Activated CD4-positive, alpha-beta memory T cell treated with anti-CD3 and anti-CD28 coated beads for 36 hours (primary cell): ENCODE data around the gene SNAP25. TPM values are rescaled to one million over a fixed set of nuclear protein-coding genes. Genes with fewer than 3 reads are reported as not detected.

Experiments used
- CTCF ChIA-PET: fragments of 350-600 bp; sonication (Branson Sonifier 250); formaldehyde crosslinking; loops from one replicate; lab custom pipeline; 2021; ENCODE audit warnings: antibody characterized with exemption, inconsistent platforms; lab: Charles Lee
- POLR2A ChIA-PET: fragments of 350-600 bp; sonication (Branson Sonifier 250); formaldehyde crosslinking; loops from one replicate; lab custom pipeline; 2021; ENCODE audit warnings: antibody characterized with exemption; lab: Charles Lee
- DNase-seq: peaks from one replicate; pipeline ENCODE4 v3.0.0-alpha.2; 2020
- H3K27ac Mint-ChIP-seq: one replicate; pipeline ENCODE4 v1.8.0; 2021; ENCODE audit warnings: mixed read lengths
- H3K27me3 Mint-ChIP-seq: one replicate; pipeline ENCODE4 v1.8.0; 2021; ENCODE audit warnings: mixed read lengths
- H3K36me3 Mint-ChIP-seq: one replicate; pipeline ENCODE4 v1.8.0; 2021; ENCODE audit warnings: mixed read lengths
- H3K4me1 Mint-ChIP-seq: one replicate; pipeline ENCODE4 v1.8.0; 2021; ENCODE audit warnings: low read depth, mixed read lengths
- H3K4me3 Mint-ChIP-seq: one replicate; pipeline ENCODE4 v1.8.0; 2021; ENCODE audit warnings: mild to moderate bottlenecking, mixed read lengths
- H3K9me3 Mint-ChIP-seq: one replicate; pipeline ENCODE4 v1.8.0; 2021; ENCODE audit warnings: mixed read lengths
- intact Hi-C: fragments of 100-400 bp; cut with micrococcal nuclease; formaldehyde crosslinking; loops from one replicate; pipeline ENCODE4 v1.15.1; 2023
- total RNA-seq, 2 experiments: library from RNA; stranded (reverse); gene quantifications; one replicate each; pipeline ENCODE4 v1.2.3, GENCODE V29; 2021

The SNAP25 gene
- total RNA-seq, 2 experiments from 2014 or later, result 0.63 to 0.67 TPM

DNA sequence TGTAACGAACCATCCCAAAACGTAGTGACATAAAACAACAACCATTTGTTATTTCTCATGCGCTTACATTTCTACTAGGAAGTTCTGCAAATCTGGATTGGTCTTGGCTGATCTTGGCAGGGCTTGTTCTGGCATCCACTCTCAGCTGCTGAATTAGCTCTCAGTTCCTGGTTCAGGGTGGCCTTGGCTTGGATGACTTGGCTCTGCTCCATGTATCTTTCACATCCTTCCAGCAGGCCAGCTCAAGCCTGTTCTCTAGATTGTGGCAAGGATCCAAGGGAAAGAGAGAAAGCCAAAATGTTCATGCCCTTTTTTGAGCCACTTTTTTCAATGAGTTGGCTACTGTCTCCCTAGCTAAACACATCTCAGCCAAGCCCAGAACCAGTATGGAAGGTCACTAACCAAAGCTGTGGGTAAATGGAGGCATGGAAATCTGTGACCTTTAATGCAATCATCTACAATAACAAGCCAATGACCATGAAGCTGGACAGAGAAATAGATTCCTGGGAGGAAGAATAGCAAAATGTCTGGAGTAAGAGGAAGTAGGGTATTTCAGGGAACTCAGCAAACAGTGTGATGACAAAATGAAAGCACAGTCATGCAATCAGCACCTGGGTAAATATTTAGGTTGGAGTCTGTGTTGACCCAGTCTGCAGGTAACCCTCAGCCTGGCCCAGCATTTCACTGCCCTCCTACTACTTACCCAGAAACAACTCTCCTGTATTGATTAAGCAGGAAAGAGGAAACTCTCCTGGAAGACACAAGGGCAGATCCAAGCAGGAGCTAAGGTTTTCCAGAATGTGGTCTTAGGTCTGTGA is 32.7 kb upstream of the SNAP25 start:
- H3K4me3 Mint-ChIP-seq, result no peak overlapping the region
- CTCF ChIA-PET, result no interaction called here
- H3K27ac Mint-ChIP-seq, result no peak overlapping the region
- intact Hi-C loops, result no loop called here
- H3K4me1 Mint-ChIP-seq, result no peaks in the 10 kb centered on the region
- H3K9me3 Mint-ChIP-seq, result peaks cover 10% of the 10 kb centered on the region
- POLR2A ChIA-PET, result no interaction called here
- no peaks in the 10 kb centered on the region for H3K36me3 Mint-ChIP-seq
- DNase-seq, result no peak
- H3K27me3 Mint-ChIP-seq, result peaks cover 3% of the 10 kb centered on the region

DNA sequence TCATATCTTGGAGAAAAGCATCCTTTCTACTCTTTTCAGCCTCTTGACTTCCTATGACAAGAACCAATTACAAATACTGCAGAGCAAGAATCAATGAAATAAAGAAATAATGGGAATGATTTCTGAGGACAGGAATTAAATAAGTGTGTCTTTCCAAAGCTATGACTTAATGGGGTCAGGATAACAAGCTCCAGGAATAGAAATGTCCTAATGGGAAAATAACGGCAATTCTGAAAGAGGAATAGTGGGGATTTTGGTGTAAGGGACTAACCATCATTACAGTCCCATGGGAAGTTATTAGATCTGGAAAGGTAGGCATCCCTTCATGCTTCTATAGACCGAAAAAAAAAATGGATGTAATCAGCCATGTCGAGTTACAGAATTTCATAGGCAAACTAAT is 28.2 kb upstream of the SNAP25 start:
- H3K27ac Mint-ChIP-seq, result no peak overlapping the region
- ChIA-PET CTCF (no interaction called here), POLR2A (no interaction called here)
- H3K9me3 Mint-ChIP-seq, result peaks cover 7% of the 10 kb centered on the region
- H3K4me1 Mint-ChIP-seq, result no peaks in the 10 kb centered on the region
- no peak overlapping the region for H3K4me3 Mint-ChIP-seq
- H3K36me3 Mint-ChIP-seq, result no peaks in the 10 kb centered on the region
- peaks cover 9% of the 10 kb centered on the region for H3K27me3 Mint-ChIP-seq
- intact Hi-C loops, result no loop called here
- no peak for DNase-seq

DNA sequence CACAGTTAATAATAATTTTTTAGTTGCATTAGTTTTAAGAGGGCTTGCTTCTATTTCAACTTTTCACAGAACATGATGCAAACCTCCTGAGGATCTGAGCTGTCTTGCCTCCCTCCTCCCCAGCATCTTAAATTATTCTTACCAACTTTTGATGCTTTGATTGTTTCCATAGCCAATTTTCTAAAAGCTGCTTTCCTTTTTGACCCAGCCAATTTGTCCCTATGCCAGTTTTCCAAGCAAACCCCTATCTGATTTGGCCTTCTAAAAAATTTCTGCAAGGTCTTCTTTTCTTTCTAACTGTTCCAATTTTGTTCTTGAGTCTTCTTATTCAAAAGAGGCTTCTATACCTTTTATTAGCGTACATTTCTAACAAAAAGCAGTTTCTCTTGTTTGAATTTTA is 26.5 kb upstream of the SNAP25 start:
- no peak for DNase-seq
- Mint-ChIP-seq H3K36me3 (no peaks in the 10 kb centered on the region), H3K9me3 (no peaks in the 10 kb centered on the region), H3K4me3 (no peak overlapping the region), H3K4me1 (no peaks in the 10 kb centered on the region), H3K27ac (no peak overlapping the region), H3K27me3 (peaks cover 6% of the 10 kb centered on the region)
- ChIA-PET CTCF (no interaction called here), POLR2A (no interaction called here)
- intact Hi-C loops, result no loop called here

DNA sequence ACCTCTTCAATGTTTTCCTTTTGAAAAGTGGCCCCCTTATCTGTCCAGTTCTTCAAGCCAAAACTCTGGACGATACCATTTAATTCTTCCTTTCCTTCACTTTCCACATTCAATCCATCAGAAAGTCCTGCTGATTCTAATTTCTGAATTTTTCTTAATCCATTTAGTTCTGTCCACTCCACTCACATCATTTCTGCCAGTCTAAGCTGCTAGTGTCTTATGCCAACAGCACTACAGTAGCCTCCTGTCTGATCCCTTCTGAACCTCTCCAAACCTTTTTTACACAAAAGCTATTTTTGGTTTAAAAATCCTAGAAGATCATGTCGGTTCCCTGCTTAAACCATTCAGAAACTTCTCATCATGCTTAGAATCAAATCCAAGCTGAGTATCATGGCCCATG is 24.5 kb upstream of the SNAP25 start:
- DNase-seq, result no peak
- Mint-ChIP-seq H3K9me3 (no peaks in the 10 kb centered on the region), H3K27me3 (peaks cover 10% of the 10 kb centered on the region), H3K4me3 (no peak overlapping the region), H3K27ac (no peak overlapping the region), H3K4me1 (no peaks in the 10 kb centered on the region), H3K36me3 (no peaks in the 10 kb centered on the region)
- ChIA-PET CTCF (no interaction called here), POLR2A (no interaction called here)
- intact Hi-C loops, result no loop called here

DNA sequence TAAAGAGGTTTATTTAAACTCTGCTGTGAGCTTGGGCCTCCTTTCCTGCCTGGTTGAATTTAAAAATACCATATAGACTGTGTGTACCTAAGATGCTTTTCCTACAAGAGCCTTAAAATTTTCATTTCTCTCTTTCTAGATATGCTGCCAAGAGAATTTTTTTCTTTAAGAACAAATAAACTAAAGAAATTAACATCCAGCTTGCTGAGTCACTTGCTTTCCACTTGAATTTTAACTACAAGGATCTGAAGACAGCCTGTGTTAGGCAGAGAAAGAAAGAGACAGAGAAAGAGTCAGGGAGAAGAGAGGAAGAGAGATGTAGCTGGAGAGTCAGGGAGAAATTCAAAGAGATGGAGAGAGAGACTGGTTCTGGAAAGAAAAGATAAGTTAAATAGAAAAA is 18.3 kb upstream of the SNAP25 start:
- H3K27ac Mint-ChIP-seq, result no peak overlapping the region
- no peaks in the 10 kb centered on the region for H3K4me1 Mint-ChIP-seq
- ChIA-PET CTCF (no interaction called here), POLR2A (no interaction called here)
- H3K36me3 Mint-ChIP-seq, result no peaks in the 10 kb centered on the region
- peaks cover 2% of the 10 kb centered on the region for H3K9me3 Mint-ChIP-seq
- DNase-seq, result no peak
- H3K4me3 Mint-ChIP-seq, result no peak overlapping the region
- intact Hi-C loops, result no loop called here
- H3K27me3 Mint-ChIP-seq, result peaks cover 4% of the 10 kb centered on the region

DNA sequence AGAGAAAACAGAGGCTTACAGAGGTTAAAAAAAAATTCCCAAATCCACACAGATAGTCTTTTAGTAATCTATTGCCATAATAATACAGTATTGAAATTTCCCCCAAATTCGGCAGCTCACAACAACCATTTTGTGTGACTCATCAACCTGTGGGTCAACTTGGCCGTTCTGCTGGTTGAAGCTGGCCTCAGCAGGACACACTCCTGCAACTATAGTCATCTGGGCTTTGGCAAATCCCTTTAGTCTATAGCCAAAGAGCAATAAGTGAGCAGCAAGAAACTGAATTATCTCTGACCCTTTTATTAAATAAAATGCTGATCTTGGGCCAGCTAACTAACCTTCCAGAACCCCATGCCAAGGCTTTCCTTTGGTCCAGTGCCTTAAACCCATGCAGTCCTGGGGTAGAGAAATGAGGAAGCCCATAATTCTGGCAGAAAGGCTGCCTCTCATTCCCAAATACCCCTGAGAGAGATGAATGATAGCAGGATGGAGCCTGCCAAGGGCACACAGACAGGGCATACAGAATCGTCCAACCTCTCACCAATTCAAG is 17.2 kb upstream of the SNAP25 start:
- ChIA-PET POLR2A (no interaction called here), CTCF (no interaction called here)
- H3K9me3 Mint-ChIP-seq, result peaks cover 2% of the 10 kb centered on the region
- intact Hi-C loops, result no loop called here
- peaks cover 4% of the 10 kb centered on the region for H3K27me3 Mint-ChIP-seq
- no peak for DNase-seq
- no peaks in the 10 kb centered on the region for H3K36me3 Mint-ChIP-seq
- no peaks in the 10 kb centered on the region for H3K4me1 Mint-ChIP-seq
- H3K27ac Mint-ChIP-seq, result no peak overlapping the region
- no peak overlapping the region for H3K4me3 Mint-ChIP-seq

DNA sequence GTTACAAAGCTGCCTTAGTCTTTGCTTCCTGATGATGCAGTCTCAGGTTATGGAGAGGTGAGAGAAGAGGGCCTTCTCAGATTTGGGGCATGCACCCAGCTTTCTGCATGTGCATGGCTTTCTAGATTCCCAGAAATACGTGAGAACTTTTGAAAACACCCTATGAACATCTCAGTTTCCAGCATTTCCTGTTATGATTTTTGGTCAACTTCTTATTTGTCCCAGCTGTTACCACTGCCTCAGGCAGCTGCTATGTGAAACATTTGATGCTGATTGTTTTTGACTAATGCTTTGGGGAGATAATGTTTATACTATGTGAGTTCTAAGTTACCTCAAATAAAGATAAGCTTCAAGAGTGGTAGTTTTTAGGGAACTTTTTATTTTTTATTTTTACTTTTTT is 9.5 kb upstream of the SNAP25 start:
- H3K4me3 Mint-ChIP-seq, result no peak overlapping the region
- DNase-seq, result no peak
- H3K27ac Mint-ChIP-seq, result no peak overlapping the region
- ChIA-PET POLR2A (no interaction called here), CTCF (no interaction called here)
- no peaks in the 10 kb centered on the region for H3K36me3 Mint-ChIP-seq
- peaks cover 10% of the 10 kb centered on the region for H3K27me3 Mint-ChIP-seq
- H3K4me1 Mint-ChIP-seq, result no peaks in the 10 kb centered on the region
- intact Hi-C loops, result no loop called here
- H3K9me3 Mint-ChIP-seq, result no peaks in the 10 kb centered on the region

DNA sequence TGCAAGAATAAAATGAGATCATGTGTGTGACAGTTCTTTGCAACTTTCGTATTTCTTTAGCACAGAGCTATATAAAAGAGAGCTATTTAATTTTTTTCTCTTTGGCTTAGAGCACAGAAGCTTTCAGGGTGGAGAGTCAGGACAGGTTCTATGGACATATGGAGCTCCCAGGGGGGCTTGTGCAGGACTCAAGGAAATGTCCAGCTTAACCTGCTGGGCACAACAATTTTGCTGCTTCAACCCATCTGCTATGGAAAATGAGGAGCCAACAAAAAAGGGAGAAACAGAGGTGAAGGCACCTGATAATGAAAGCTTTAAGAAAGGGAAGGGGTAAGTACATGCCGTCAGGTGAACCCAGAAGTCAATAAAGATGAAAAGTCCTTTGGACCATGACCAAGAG is 5.1 kb upstream of the SNAP25 start:
- peaks cover 9% of the 10 kb centered on the region for H3K4me1 Mint-ChIP-seq
- ChIA-PET POLR2A (no interaction called here), CTCF (no interaction called here)
- H3K4me3 Mint-ChIP-seq, result no peak overlapping the region
- intact Hi-C loops, result loop anchor here (10.0 kb wide), 1 partner anchor 119 kb away; no protein-coding TSS in a partner anchor
- H3K27me3 Mint-ChIP-seq, result peaks cover 23% of the 10 kb centered on the region
- peaks cover 4% of the 10 kb centered on the region for H3K9me3 Mint-ChIP-seq
- DNase-seq, result no peak
- H3K27ac Mint-ChIP-seq, result no peak overlapping the region
- no peaks in the 10 kb centered on the region for H3K36me3 Mint-ChIP-seq

DNA sequence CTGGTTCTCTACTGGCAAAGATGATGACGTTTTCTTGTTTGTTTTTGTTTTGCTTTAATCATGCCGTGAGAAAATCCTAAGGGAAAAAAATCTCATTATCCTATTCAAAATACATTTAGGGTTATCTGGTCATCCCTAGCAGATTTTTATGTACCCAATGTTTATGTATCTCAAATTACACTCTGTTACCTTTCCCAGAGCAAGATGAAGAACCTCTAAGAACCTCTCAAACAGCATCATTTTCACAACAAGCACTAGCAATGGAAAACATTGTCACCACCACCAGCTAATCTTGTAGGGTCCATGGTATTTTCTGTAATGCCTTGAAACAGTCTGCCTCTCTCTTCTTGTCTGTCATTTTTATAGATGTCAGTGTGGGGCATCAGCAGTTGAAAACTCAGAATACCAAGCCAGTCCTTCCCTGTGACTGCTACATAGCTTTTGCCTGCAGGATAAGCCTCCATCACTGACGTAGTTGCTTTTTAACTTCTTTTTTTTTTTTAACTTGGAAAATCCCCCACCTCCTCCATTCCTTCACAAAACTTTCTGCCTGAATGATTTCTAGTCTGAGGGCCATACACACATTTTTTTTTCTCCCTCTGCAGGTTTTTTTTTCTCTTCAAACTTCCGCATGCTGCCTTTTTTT is 2.4 kb upstream of the SNAP25 start:
- peaks cover 4% of the 10 kb centered on the region for H3K9me3 Mint-ChIP-seq
- ChIA-PET CTCF (no interaction called here), POLR2A (no interaction called here)
- peaks cover 37% of the 10 kb centered on the region for H3K27me3 Mint-ChIP-seq
- H3K27ac Mint-ChIP-seq, result no peak overlapping the region
- intact Hi-C loops, result loop anchor here (2.0 to 10.0 kb wide), 2 partner anchors 43 to 121 kb away; no protein-coding TSS in a partner anchor
- DNase-seq, result no peak
- H3K4me1 Mint-ChIP-seq, result peaks cover 15% of the 10 kb centered on the region
- no peaks in the 10 kb centered on the region for H3K36me3 Mint-ChIP-seq
- H3K4me3 Mint-ChIP-seq, result no peak overlapping the region

DNA sequence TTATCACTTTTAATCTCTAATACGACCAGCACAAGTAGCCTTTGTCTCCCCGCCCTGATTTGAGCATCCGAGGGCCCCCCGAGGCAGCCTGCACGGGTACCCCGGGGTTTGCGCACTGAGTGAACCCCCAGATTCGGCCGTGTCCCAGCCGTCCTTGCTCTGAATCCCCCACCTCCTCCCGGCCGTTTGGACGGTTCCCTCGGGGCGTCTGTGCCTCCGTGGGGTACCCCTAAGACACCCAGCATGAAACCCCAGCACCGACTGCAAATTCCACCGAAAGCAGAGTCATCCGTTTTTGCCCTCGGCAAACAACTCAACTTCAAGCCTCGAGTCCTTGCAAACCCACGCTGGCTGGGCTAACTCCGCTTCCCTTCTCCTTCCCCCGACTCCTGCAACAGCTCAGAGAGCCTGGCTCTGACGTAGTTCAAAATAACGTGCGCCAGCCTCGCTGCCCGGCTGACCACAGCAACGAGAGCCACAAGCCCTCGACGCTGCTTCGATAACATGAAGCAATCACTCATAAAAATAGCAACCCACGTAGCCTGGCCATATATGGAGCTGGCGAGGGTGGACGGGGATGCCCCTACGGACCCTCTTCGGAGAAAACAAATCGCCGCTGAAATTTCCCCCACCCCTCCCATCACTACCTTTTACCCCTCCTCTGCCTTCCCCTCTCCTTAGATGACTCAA is 764 bp upstream of the SNAP25 start:
- peaks cover 4% of the 10 kb centered on the region for H3K9me3 Mint-ChIP-seq
- peak; percentile 67 for DNase-seq
- H3K4me3 Mint-ChIP-seq, result peak overlapping the region; percentile 40
- no peaks in the 10 kb centered on the region for H3K36me3 Mint-ChIP-seq
- H3K27ac Mint-ChIP-seq, result peak overlapping the region; percentile 83
- peaks cover 15% of the 10 kb centered on the region for H3K4me1 Mint-ChIP-seq
- peaks cover 47% of the 10 kb centered on the region for H3K27me3 Mint-ChIP-seq
- POLR2A ChIA-PET, result no interaction called here
- CTCF ChIA-PET, result no interaction called here
- intact Hi-C loops, result loop anchor here (1.0 to 10.0 kb wide), 4 partner anchors 45 to 217 kb away; partner anchors contain the start of gene SLX4IP

DNA sequence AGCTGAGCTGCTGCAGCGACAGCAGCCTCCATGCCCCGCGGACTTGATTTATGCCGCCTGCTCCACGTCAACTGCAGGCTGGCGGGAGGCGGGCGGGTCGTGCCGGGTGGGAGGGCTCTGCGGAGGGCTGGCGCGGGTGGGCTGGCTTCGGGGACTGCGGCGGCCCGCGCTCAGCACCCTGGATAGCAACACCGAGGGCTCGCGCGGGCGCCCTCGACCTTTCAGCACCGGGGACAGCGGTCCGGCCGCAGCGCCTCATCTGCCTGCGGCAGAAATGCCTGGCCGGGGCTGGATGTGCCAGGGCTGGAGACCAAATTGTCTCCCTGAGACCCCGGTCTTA is 792 bp downstream of the SNAP25 start:
- Mint-ChIP-seq H3K36me3 (no peaks in the 10 kb centered on the region), H3K27me3 (peaks cover 45% of the 10 kb centered on the region), H3K4me3 (no peak overlapping the region), H3K4me1 (peaks cover 15% of the 10 kb centered on the region), H3K9me3 (peaks cover 4% of the 10 kb centered on the region), H3K27ac (no peak overlapping the region)
- ChIA-PET CTCF (no interaction called here), POLR2A (interaction anchor here (0.6 kb wide), 1 partner anchor 66 kb away, joined by 3 read pairs; no protein-coding TSS in a partner anchor)
- intact Hi-C loops, result loop anchor here (2.0 to 10.0 kb wide), 2 partner anchors 125 to 131 kb away; no protein-coding TSS in a partner anchor
- DNase-seq, result peak; percentile 69
